ENCODE results near the gene BAIAP2.

DNA sequence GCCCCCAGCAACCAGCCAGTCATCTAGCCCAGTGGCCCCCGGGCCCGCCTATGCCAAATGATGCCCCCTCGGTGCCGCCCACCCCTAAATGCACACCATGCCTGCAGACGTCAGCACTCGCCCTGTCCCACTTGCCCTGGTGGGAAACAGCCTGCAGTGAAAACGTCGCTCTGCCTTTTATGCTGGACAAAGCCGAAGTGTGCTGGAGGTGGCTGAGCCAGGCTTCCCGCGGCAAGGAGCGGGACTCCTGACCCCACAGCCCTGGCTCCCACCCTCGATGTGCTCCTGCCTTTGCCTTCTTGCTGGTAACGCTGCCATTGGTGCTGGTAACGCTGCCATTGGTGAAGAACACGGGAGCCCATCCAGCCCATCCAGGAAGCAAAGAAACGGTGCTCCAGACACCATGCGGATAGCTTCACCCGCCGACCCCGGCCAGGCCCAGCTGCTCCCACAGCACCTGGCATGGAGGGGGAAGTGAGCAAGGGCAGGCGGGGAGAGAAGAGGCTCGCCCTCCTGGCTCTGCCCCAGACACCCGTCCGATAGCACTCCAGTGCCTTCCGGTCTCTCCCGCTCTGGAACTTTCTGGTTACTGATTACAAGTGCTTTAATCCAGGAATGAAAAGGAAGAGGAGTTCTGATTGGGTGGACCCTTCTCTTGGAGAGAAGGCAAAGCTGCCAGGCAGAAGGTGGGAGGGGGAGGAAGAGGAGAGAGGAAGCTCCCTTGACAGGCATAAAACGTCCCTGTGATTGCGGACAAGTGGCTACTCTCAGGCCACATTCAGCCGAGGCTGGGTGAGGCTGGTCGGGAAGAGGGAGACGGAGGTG lies 4.0 kb upstream of the BAIAP2 start:
- TF ChIP-seq, protein P1, sequence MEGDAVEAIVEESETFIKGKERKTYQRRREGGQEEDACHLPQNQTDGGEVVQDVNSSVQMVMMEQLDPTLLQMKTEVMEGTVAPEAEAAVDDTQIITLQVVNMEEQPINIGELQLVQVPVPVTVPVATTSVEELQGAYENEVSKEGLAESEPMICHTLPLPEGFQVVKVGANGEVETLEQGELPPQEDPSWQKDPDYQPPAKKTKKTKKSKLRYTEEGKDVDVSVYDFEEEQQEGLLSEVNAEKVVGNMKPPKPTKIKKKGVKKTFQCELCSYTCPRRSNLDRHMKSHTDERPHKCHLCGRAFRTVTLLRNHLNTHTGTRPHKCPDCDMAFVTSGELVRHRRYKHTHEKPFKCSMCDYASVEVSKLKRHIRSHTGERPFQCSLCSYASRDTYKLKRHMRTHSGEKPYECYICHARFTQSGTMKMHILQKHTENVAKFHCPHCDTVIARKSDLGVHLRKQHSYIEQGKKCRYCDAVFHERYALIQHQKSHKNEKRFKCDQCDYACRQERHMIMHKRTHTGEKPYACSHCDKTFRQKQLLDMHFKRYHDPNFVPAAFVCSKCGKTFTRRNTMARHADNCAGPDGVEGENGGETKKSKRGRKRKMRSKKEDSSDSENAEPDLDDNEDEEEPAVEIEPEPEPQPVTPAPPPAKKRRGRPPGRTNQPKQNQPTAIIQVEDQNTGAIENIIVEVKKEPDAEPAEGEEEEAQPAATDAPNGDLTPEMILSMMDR (IDR thresholded peaks at IDR 0.05) = no peak
- TF ChIP-seq POLR2AphosphoS5 (IDR thresholded peaks at IDR 0.05) = no peak

All from breast epithelium (tissue), 3 donors.